Suppressor macrophage (primary cell): Measurements from ENCODE around the gene CMTM6.
A peak's percentile ranks its signal among the peaks of the same experiment; 100 is the strongest.
"Not testable (repeated sequence)": the region's sequence is repeated elsewhere in the genome, so short reads cannot be mapped to it uniquely, and the experiment has no call there.

Source experiments
- DNase-seq, 4 experiments: peaks; one replicate each; pipeline ENCODE4 v3.0.0-alpha.2; 2020 to 2022

Gene CMTM6

DNA sequence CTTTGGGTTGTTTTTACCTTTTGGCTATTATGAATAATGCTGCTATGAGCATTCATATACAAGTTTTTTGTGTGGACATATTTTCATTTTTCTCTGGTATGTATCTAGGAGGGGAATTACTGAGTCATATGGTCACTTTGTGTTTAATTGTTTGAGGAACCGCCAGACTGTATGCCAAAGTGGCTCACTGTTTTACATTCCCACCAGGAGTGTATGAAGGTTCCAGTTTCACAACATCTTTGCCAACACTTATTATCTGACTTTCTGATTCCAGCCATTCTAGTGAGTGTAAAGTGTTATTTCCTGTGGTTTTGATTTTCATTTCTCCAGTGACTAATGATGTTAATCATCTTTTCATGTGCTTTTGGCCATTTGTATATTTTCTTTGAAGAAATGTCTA, 59.2 kb downstream of the CMTM6 start:
- peak in 2 of 4 experiments; percentile 41 for DNase-seq

DNA sequence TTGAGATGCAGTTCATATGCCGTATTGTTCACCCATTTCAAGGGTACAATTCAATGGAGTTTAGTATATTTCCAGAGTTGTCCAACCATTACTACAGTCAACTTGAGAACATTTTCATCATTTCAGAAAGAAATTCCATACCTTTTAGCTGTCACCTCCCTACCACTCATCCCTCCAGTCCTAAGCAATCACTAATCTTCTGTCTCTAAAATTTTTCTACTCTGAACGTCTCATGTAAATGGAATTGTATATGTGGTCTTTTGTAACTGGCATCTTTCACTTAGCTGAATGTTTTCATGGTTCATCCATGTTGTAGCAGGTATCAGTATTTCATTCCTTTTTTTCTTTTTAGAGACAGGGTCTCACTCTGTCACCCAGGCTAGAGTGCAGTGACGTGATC, 59.9 kb downstream of the CMTM6 start:
- DNase-seq, result no peak

DNA sequence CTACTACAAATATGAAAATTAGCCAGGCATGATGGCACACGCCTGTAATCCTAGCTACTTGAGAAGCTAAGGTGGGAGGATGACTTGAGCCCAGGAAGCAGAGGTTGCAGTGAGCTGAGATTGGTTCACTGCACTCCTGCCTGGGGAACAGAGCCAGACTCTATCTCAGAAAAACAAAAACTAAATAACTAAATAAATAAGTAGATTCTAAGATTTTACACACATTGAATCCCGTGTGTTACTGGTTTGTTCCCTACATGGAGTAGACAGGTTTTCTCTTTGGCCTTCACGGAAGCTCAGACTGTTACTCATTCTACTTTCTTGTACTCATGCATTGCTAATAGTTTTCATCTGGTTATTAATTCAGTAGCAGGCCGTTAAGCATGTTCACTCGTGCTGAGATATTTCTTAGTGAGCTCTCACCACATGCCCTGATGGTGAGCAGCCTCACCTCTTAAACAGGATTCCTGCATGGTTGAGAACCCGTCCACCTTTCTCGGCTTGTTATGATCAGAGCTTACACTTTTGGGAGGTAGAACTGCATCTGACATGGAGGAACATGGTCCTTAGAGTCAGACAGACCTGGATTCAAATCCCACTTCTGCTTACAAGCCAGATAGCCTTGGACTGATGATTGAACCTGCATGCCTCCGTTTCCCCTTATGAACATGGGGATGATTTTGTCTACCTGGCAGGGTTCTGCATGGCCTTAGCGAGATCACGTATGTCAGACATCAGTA, 61.9 kb downstream of the CMTM6 start:
- DNase-seq, result no peak

DNA sequence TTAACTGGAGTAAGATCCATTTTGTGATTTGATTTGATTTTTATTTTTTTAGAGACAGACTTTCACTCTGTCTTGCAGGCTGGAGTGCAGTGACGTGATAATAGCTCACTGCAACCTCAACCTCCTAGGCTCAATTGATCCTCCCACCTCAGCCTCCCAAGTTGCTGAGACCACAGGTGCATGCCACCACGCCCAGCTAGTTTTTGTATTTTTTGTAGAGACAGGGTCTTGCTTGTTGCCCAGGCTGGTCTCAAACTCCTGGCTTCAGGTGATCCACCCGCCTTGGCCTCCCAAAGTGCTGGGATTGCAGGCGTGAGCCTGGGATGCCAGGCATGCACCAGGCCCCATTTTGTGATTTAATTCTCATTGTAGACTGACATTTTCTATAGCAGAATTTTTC, 63.2 kb downstream of the CMTM6 start:
- DNase-seq, result not testable (repeated sequence)

DNA sequence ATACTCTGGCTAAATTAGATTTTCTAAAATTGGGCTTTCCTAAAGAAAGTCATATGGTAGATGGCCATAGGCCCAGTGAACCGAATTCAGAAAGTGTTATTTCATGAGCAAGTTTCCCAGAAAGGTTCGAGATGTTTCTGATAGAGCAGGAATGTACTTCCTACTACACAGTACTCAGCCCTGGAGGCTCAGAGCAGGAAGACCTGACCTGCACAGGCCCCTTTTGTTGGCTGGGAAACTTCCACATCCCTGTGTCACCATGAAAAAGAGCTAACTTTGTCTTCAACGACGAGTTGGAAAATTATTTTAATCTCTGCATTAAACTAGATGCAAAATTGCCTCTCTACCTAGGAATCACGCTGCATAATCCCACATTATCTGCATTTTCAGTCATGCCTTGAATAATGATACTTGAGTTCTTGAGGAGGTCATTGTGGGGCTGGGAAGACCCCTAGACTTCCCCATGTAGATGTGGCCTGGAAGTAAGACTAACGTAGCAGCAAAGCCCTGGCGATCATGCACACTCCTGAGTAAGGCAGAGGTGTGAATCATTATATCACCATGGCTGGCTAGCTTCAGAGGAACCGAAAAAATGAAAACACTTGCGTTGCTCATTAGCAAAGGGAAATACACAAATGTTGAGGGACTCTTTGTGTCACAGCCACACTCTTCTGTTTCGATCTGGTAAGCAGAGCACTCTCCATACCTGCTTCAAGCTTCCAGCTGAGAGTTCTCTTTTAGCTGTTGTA, 63.9 kb downstream of the CMTM6 start:
- DNase-seq, result no peak

DNA sequence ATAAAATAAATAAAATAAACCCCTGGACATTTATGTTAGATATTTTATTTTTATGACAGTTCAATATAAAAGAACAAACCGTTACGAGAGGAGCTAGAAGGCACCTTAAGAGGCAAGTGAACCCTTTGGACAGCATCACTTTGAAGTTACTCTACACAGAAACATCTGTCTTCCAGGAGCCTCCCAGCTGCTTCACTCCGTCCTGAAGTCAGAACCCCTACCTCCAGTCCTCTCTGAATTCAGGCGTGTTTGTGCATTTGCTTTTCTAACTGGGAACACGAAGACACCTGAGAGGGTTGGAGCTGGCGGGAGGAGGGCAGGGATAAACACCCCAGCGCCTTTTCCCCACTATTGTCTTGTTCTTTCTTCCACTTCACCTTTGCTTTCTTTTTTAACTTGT, 64.8 kb downstream of the CMTM6 start:
- no peak for DNase-seq

DNA sequence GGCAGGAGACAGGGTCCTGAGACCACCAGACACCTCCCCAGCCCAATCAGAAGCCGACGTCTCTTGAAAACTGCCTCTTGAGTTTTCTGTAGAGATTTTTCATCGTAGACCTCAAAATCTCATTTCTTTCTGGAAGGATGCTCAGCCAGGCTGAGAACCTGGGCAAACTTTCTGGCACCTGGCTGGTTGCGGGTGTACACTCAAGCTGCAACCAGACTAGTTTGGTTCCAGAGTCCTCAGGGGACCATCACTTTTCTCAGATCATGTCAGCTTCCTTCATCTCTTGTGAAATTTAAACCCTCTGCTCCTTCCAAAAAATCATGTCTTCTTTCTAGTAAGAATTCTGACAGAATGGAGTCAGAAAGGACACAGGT, 65.8 kb downstream of the CMTM6 start:
- no peak for DNase-seq

DNA sequence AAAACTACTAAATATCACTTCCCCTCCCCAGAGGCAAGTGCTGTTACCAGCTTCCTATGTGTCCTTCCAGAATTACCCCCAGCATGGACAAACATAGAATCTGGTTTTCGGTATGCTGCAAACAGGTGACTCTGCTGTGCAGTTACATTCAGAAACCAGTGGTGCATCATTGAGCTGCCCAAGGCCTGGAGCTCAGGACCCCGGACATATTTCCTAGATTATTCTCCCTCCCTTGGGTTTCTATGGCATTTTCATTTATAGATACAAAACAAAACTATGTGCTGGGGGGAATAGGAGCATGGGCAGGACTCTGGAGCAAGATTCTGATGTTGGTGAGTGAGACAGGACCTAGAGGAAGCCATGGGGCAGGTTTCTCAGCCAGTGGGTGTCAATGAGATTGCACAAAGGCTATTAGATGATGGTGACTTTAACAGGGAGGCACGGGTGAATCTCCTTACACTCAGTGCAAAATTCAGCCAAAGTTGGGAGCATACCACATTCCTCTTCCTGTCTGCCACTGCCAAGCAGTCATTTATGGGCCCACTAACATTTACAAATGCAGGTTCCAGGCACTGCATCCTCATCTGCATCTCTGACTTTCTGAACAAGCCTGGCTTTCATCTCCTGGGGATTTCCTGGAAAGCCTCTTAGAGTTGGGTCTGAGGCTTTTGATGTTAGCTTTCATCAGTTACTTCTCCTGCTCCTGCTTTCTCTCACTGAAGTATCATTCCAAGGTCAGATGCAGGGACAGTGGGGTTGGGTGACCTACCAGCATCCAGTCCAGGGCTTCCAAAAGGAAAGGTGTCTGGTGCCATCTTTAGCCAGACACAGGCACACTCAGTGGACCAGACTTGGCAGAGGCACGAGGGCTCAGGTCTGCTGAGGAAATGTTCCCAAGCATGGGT, 66.5 kb downstream of the CMTM6 start:
- peak in 2 of 4 experiments; percentile 22 to 35 for DNase-seq

DNA sequence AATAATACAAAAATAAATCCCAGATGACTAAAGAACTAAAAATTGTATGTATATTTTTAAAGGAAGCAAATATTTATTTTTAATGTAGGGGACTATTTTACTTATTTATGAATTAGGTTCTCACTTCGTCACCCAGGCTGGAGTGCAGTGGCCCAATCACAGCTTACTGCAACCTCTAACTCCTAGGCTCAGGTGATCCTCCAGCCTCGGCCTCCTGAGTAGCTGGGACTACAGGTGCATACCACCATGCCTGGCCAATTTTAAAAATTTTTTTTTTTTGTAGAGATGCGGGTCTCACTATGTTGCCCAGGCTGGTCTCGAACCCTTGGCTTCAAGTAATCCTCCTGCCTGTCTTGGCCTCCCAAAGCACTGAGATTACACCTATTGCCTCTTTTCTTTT, 68.4 kb downstream of the CMTM6 start:
- DNase-seq, result no peak

DNA sequence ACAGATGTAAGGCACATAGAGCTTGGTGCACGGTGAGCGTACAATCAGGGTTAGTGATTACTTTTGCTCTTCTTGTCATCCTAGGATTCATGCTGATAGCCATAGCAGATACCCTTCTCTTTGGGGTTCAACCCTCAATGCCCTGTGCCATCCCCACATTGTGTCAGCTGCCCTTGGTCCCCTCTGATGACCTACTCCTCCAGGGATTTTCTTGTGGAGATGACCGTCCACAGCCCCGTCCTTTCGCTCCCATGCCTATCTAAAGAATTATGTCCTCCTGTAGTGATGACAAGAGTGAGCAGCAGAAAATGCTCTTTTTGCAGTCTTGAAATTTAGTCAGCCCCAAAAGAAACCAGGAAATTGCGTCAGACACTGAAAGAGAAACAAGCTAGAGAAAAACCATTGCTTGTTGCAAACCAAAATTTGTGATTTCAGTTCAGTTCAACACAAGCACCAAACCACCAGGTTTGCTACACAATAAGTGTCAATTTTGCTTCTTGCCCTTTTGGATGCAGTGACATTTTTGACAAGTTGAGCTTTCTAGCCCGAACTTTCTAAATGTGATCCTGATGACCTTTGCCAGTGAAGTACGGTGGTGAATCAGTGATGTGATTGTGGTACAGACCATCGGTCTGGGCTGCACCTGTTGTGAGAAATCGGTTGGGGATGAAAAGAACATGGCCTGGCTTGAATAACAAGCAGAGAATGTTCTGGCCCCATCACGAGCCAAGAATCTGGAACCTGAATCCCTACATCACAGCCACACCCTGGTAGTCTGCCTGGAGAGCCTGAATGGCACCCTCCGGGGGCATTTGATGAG, 69.7 kb downstream of the CMTM6 start:
- peak; percentile 32 to 75 (median 50) for DNase-seq

DNA sequence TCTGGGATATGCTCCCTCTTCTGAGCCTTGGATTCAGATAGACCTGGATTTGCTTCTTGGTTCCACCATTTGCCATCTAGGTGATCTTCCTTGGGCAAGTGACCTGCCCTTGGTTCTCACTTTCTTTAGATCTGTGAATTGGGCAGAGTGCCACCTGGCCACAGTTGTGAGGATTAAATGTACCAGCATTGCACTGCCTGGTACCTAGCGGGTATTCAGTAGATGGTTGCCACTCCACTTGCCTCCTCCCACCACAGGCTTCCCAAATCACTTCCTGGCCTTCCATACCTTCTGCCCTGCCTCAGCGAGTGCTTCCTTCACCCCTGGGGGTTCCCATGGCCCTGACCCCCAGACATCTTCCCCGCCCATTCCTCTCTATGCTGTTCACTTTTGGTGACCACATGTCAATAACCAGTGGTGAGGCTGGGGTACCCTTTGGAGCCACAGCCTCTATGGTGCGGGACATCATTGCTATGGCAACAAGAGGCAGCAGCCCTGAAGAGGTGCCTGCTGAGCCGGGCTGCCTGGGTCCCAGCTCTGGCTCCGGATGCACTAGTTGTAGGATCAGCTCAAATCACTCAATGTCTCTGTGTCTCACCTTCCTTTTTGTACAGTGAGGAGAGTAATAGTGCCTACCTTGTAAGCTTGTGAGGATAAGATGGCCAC, 70.5 kb downstream of the CMTM6 start:
- no peak for DNase-seq

DNA sequence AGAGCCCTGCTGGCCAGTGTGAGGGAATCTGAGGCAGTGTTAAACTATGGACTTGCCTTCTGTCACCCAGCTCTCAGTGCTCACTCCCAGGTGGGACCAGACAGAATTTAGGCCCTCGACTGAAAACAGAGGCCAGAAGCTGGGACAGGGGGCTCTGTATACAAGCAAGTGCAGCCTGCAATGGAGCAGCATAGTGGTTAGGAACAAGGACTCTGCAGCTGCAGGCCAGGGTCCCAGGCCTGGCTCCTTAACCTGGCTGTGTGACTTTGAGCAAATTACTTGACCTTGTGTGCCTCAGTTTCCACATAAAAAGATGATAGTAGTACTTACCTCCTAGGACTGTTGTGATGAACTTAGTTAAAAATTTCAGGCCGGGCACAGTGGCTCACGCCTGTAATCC, 71.2 kb downstream of the CMTM6 start:
- DNase-seq, result no peak
